Measurements from ENCODE around the gene WFDC5.
"Not testable (repeated sequence)": the region's sequence is repeated elsewhere in the genome, so short reads cannot be mapped to it uniquely, and the experiment has no call there.

The WFDC5 gene

GRCh38 chr20:45139733-45140375 lies 24.9 kb upstream of the WFDC5 start:
- not testable (repeated sequence) for H3K36me3 ChIP-seq (ENCODE audit: control insufficient read depth, insufficient read depth, low read length); H3K9ac ChIP-seq (ENCODE audit: low read depth, low read length); H3K9me3 ChIP-seq (ENCODE audit: control insufficient read depth, insufficient read depth, low read length); H3K27me3 ChIP-seq (ENCODE audit: control insufficient read depth, insufficient read depth, low read length); H3K4me3 ChIP-seq (ENCODE audit: low read depth, low read length); H3K4me1 ChIP-seq (ENCODE audit: control insufficient read depth, insufficient read depth, low read length); H3K27ac ChIP-seq (ENCODE audit: low read depth, low read length)

GRCh38 chr20:45138561-45139300 lies 23.8 kb upstream of the WFDC5 start:
- no peak overlapping the region for H3K27ac ChIP-seq (ENCODE audit: low read depth, low read length)
- no peak overlapping the region for H3K4me3 ChIP-seq (ENCODE audit: low read depth, low read length)
- H3K27me3 ChIP-seq (ENCODE audit: control insufficient read depth, insufficient read depth, low read length), result no peaks in the 10 kb centered on the region
- no peak overlapping the region for H3K9ac ChIP-seq (ENCODE audit: low read depth, low read length)
- no peaks in the 10 kb centered on the region for H3K36me3 ChIP-seq (ENCODE audit: control insufficient read depth, insufficient read depth, low read length)
- H3K9me3 ChIP-seq (ENCODE audit: control insufficient read depth, insufficient read depth, low read length), result peaks cover 3% of the 10 kb centered on the region; the same call in 1 of the 2 replicates
- H3K4me1 ChIP-seq (ENCODE audit: control insufficient read depth, insufficient read depth, low read length), result no peaks in the 10 kb centered on the region

GRCh38 chr20:45136911-45137310 lies 21.9 kb upstream of the WFDC5 start:
- Histone ChIP-seq H3K9me3 (ENCODE audit: control insufficient read depth, insufficient read depth, low read length) (peaks cover 3% of the 10 kb centered on the region; the same call in 1 of the 2 replicates), H3K36me3 (ENCODE audit: control insufficient read depth, insufficient read depth, low read length) (no peaks in the 10 kb centered on the region), H3K4me3 (ENCODE audit: low read depth, low read length) (no peak overlapping the region), H3K4me1 (ENCODE audit: control insufficient read depth, insufficient read depth, low read length) (no peaks in the 10 kb centered on the region), H3K27me3 (ENCODE audit: control insufficient read depth, insufficient read depth, low read length) (no peaks in the 10 kb centered on the region), H3K9ac (ENCODE audit: low read depth, low read length) (no peak overlapping the region), H3K27ac (ENCODE audit: low read depth, low read length) (no peak overlapping the region)

GRCh38 chr20:45128099-45128498 lies 13.1 kb upstream of the WFDC5 start:
- Histone ChIP-seq H3K27ac (ENCODE audit: low read depth, low read length) (no peak overlapping the region), H3K4me1 (ENCODE audit: control insufficient read depth, insufficient read depth, low read length) (no peaks in the 10 kb centered on the region), H3K9me3 (ENCODE audit: control insufficient read depth, insufficient read depth, low read length) (no peaks in the 10 kb centered on the region), H3K27me3 (ENCODE audit: control insufficient read depth, insufficient read depth, low read length) (no peaks in the 10 kb centered on the region; the same call in 1 of the 2 replicates), H3K9ac (ENCODE audit: low read depth, low read length) (no peak overlapping the region), H3K4me3 (ENCODE audit: low read depth, low read length) (no peak overlapping the region), H3K36me3 (ENCODE audit: control insufficient read depth, insufficient read depth, low read length) (no peaks in the 10 kb centered on the region)

- H3K9ac ChIP-seq (ENCODE audit: low read depth, low read length), result no peak within 1 kb of the TSS
- H3K36me3 ChIP-seq (ENCODE audit: control insufficient read depth, insufficient read depth, low read length), result no peaks in the 10 kb centered on the region
- peaks cover 4% of the 10 kb centered on the region; the same call in 1 of the 2 replicates for H3K27me3 ChIP-seq (ENCODE audit: control insufficient read depth, insufficient read depth, low read length)
- H3K27ac ChIP-seq (ENCODE audit: low read depth, low read length), result no peak within 1 kb of the TSS
- H3K4me1 ChIP-seq (ENCODE audit: control insufficient read depth, insufficient read depth, low read length), result no peaks in the 10 kb centered on the region
- H3K4me3 ChIP-seq (ENCODE audit: low read depth, low read length), result no peak within 1 kb of the TSS
- H3K9me3 ChIP-seq (ENCODE audit: control insufficient read depth, insufficient read depth, low read length), result no peaks in the 10 kb centered on the region
Measured at GRCh38 chr20:45124365-45124764, 9.4 kb upstream of the WFDC5 start, which contains the start of gene WFDC12. TSS of gene WFDC12 (minus strand) at chr20:45124465. CDS start at chr20:45124447, 18 bp downstream.

GRCh38 chr20:45121388-45121787 lies 6.4 kb upstream of the WFDC5 start:
- H3K9ac ChIP-seq (ENCODE audit: low read depth, low read length), result no peak overlapping the region
- H3K4me1 ChIP-seq (ENCODE audit: control insufficient read depth, insufficient read depth, low read length), result no peaks in the 10 kb centered on the region
- H3K36me3 ChIP-seq (ENCODE audit: control insufficient read depth, insufficient read depth, low read length), result no peaks in the 10 kb centered on the region
- peaks cover 4% of the 10 kb centered on the region; the same call in 1 of the 2 replicates for H3K27me3 ChIP-seq (ENCODE audit: control insufficient read depth, insufficient read depth, low read length)
- H3K27ac ChIP-seq (ENCODE audit: low read depth, low read length), result no peak overlapping the region
- no peak overlapping the region for H3K4me3 ChIP-seq (ENCODE audit: low read depth, low read length)
- no peaks in the 10 kb centered on the region for H3K9me3 ChIP-seq (ENCODE audit: control insufficient read depth, insufficient read depth, low read length)

GRCh38 chr20:45119556-45120266 lies 4.7 kb upstream of the WFDC5 start:
- no peak overlapping the region for H3K27ac ChIP-seq (ENCODE audit: low read depth, low read length)
- no peaks in the 10 kb centered on the region for H3K36me3 ChIP-seq (ENCODE audit: control insufficient read depth, insufficient read depth, low read length)
- H3K4me1 ChIP-seq (ENCODE audit: control insufficient read depth, insufficient read depth, low read length), result no peaks in the 10 kb centered on the region
- no peak overlapping the region for H3K4me3 ChIP-seq (ENCODE audit: low read depth, low read length)
- H3K27me3 ChIP-seq (ENCODE audit: control insufficient read depth, insufficient read depth, low read length), result 0 out of 2 replicates have a peak, but pooled peaks cover 4% of the 10 kb centered on the region
- H3K9ac ChIP-seq (ENCODE audit: low read depth, low read length), result no peak overlapping the region
- H3K9me3 ChIP-seq (ENCODE audit: control insufficient read depth, insufficient read depth, low read length), result no peaks in the 10 kb centered on the region

- H3K27me3 ChIP-seq (ENCODE audit: control insufficient read depth, insufficient read depth, low read length), result 0 out of 2 replicates have a peak, but pooled peaks cover 4% of the 10 kb centered on the region
- no peak overlapping the region for H3K27ac ChIP-seq (ENCODE audit: low read depth, low read length)
Measured at GRCh38 chr20:45118028-45118427, 3.1 kb upstream of the WFDC5 start.

GRCh38 chr20:45117581-45117980 lies 2.6 kb upstream of the WFDC5 start:
- H3K27me3 ChIP-seq (ENCODE audit: control insufficient read depth, insufficient read depth, low read length), result 0 out of 2 replicates have a peak, but pooled peaks cover 2% of the 10 kb centered on the region

More at GRCh38 chr20:45118028-45118427, 3.1 kb upstream of the WFDC5 start:
- Histone ChIP-seq H3K9me3 (ENCODE audit: control insufficient read depth, insufficient read depth, low read length) (no peaks in the 10 kb centered on the region), H3K4me1 (ENCODE audit: control insufficient read depth, insufficient read depth, low read length) (no peaks in the 10 kb centered on the region), H3K4me3 (ENCODE audit: low read depth, low read length) (no peak overlapping the region), H3K36me3 (ENCODE audit: control insufficient read depth, insufficient read depth, low read length) (no peaks in the 10 kb centered on the region), H3K9ac (ENCODE audit: low read depth, low read length) (no peak overlapping the region)

GRCh38 chr20:45115829-45116228 lies 855 bp upstream of the WFDC5 start:
- Histone ChIP-seq H3K4me1 (ENCODE audit: control insufficient read depth, insufficient read depth, low read length) (no peaks in the 10 kb centered on the region), H3K9me3 (ENCODE audit: control insufficient read depth, insufficient read depth, low read length) (no peaks in the 10 kb centered on the region)

More at GRCh38 chr20:45117581-45117980, 2.6 kb upstream of the WFDC5 start:
- Histone ChIP-seq H3K27ac (ENCODE audit: low read depth, low read length) (no peak overlapping the region), H3K4me1 (ENCODE audit: control insufficient read depth, insufficient read depth, low read length) (no peaks in the 10 kb centered on the region), H3K4me3 (ENCODE audit: low read depth, low read length) (no peak overlapping the region), H3K9ac (ENCODE audit: low read depth, low read length) (no peak overlapping the region), H3K36me3 (ENCODE audit: control insufficient read depth, insufficient read depth, low read length) (no peaks in the 10 kb centered on the region), H3K9me3 (ENCODE audit: control insufficient read depth, insufficient read depth, low read length) (no peaks in the 10 kb centered on the region)

More at GRCh38 chr20:45115829-45116228, 855 bp upstream of the WFDC5 start:
- Histone ChIP-seq H3K9ac (ENCODE audit: low read depth, low read length) (no peak overlapping the region), H3K4me3 (ENCODE audit: low read depth, low read length) (no peak overlapping the region), H3K27me3 (ENCODE audit: control insufficient read depth, insufficient read depth, low read length) (no peaks in the 10 kb centered on the region), H3K36me3 (ENCODE audit: control insufficient read depth, insufficient read depth, low read length) (no peaks in the 10 kb centered on the region), H3K27ac (ENCODE audit: low read depth, low read length) (no peak overlapping the region)

Measured in HUES48 (cell line).